ENCODE results near the gene DAW1.

DAW1 gene

GRCh38 chr2:227862741-227863588, 8.5 kb upstream of the DAW1 start:
- no peak for DNase-seq

DNA sequence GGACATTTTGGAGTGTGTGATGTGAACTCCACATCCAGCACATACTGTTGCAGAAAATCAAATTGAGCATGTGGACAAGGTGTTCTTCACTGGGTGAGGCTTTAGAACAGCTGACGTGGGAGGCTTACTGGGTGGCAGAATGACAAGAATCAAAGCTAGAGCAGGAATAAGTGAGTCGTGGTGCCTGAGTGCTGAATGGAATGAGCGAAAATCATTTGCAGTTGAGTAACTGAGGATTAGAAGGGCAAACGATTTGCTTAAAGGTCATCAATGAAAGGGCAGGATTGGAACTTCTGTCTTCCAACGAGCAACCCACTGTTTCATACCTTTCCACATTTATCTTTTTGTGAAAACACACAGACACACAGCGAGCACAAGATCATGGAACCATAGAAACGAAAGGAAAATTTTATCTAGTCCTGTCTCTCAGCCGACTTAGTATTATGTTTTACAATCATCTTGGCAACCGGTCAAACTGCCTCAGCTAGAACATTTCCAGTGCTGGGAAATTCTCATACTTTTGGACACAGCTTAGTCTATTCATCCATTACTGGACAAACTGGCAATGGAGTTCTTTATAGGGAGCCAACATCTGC, 7.2 kb upstream of the DAW1 start:
- DNase-seq = no peak

GRCh38 chr2:227865291-227865690, 6.1 kb upstream of the DAW1 start:
- no peak for DNase-seq

DNA sequence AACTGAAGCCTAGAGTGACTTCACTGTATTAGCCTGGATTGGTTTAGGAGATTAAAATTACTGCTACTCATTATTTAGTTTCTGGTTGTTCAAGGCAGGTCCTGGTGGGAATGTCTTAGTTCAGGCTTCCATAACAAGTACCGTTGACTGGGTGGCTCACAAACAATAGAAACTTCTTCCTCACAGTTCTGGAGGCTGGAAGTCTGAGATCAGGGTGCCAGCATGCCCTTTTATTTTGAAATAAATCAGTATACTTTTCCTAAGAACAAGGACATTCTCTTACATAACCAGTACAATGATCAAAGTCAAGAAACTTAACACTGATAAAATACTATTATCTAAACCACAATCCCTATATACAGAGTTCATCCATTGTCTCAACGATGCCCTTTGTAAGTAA, 4.0 kb upstream of the DAW1 start:
- DNase-seq = no peak

DNA sequence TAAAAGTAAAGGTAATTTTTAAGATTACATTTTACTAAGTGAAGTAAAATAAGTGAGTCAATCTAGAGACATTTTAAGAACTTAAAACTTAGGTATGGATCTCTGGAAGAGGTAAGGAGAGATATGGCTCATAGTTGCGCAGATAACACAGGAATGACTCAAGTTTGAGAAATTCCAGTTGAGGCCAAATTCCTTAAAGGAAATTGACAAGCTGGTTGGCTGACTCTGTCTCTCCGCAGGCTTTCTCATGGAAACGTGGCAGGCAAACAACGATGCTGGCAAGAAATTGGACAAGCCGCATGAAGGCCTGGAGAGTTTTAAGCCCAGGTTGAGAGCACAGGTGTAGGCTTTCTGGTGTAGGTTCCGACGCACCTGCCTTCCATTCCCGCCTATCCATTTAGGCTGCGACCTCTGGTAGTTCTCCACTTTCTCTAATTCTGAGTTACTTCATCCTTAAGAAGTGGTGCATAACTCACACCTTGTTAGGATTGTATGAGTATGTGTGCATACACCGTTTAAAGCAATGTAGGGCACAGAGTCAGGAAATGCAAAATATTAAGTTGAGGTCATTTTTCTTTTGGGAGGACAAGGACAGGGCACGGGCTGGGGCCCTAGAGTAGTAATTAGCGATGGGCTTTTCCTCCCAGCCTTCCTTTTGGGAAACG, 589 bp upstream of the DAW1 start:
- DNase-seq = no peak

- no peak for DNase-seq
These were observed 1.2 kb downstream of the DAW1 start for GRCh38 chr2:227872676-227873075.

DNA sequence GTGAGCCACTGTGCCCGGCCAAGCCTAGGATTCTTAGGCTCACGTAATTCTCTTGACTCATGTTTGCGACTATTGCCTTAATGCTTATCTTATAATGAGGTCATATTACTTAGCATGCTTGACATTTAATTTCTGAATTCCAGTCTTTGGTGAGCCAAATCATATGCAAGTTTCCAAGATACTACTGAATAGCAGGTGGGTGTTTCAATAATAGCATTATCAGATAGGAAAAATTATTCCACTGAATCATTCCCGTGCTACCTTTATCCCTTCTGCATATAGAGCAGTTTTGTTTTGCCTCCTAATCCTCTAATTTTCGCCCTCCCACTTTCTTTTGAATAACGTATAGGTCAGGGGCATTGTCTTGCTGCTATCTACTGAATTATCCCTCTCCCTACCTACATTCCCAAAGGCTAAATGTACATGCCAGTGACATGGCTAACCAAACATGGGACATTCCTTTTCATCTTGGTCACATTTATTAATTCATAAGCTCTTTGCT, 4.9 kb downstream of the DAW1 start:
- DNase-seq = no peak

DNA sequence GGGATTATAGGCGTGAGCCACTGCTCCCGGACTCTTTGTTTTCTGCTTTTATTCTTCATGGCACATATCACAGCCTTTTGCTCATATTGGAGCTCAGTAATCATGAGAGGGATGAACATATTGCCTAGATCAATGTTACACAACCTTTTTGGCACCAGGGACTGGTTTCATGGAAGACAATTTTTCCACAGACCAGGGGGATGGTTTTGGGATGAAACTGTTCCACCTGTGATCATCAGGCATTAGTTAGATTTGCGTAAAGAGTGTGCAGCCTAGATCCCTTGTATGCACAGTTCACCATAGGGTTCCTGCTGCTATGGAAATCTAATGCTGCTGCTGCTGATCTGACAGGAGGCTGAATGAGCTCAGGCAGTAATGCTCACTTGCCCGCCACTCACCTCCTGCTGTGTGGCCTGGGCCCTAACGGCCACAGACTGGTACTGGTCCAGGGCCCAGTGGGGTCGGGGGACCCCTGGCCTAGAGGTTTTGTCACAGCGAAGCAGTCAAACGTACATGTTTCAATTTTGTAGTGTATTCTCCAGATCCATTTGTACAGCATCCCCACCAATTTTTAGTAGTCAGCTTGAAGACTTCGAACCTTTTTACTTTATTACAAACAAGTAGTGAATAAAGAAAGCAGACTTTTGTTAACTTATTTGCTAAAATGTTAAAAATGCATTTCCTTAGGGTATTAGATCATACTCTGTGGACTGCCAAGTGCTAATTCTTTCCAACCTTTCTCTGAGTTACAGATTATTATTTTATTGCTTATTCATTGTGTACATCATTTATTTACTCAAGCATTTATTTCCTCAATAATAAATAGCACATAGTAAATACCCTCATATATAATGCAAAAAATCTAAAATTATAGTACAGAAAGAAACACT, 6.2 kb downstream of the DAW1 start:
- no peak for DNase-seq

DNA sequence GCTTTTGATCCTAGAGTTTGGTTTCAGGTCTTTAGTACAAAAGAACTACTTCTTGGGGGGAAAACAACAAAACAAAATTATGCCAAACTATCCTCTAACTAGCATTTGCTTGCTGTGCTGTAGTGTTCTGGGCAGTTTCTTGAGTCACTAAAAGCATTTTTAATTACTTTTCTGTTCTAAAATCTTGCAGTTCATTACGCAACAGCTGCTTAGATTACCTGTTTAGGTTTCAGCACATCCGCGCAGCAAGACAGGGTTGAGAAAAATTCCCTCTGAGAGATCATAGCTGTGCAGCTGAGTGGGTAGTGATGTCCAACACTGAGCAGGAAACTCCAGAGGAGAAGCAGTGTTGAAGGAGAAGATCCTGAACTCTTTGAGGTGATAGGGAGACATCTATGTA, 9.0 kb downstream of the DAW1 start:
- DNase-seq = no peak

- no peak for DNase-seq
These were observed 10.6 kb downstream of the DAW1 start for GRCh38 chr2:227881866-227882517.

DNA sequence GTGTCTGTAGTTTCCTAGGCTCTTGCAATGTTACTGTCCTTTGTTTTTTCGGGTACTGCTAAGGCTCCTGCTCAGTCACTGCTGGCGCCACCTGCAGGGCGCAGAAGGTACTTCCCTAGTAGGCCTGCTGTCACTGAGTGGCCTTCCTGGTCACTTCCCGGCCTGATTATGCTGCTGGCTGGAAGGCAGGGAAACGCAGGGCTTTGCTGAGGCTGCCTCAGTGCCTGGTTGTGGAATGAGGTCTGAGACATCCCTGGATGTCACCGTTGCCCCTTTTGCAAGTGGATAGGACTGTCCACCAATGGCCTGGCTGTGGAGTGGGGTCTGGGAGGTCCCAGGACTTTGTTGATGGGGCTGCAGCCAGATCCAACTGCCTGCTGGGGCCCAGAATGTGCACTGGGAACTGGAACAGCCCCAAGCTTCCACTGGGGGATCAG, 13.1 kb downstream of the DAW1 start:
- DNase-seq = peak; percentile 3

- DNase-seq = no peak
These were observed 14.7 kb downstream of the DAW1 start for GRCh38 chr2:227886149-227886548.

DNA sequence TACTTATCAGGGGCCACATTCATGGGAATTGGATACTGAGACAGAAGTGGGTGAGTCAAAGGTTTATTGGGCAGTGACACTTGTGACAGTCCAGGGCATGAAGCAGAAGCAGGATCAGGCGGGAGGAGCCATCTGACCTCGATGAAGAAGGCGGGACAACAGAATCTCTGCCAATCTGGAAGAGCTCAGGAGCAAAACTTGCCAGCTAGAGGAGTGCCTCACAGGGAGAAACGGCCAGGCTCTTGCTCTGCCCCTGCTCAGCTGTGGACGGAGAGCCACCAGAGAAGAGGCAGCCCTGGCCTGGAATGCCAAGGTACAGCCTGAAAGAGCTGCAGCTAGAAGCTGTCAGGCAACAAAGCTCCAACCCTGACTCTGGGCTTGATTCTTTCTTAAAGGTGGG, 16.9 kb downstream of the DAW1 start:
- no peak for DNase-seq

- no peak for DNase-seq
These were observed 17.9 kb downstream of the DAW1 start for GRCh38 chr2:227889336-227889735.

DNA sequence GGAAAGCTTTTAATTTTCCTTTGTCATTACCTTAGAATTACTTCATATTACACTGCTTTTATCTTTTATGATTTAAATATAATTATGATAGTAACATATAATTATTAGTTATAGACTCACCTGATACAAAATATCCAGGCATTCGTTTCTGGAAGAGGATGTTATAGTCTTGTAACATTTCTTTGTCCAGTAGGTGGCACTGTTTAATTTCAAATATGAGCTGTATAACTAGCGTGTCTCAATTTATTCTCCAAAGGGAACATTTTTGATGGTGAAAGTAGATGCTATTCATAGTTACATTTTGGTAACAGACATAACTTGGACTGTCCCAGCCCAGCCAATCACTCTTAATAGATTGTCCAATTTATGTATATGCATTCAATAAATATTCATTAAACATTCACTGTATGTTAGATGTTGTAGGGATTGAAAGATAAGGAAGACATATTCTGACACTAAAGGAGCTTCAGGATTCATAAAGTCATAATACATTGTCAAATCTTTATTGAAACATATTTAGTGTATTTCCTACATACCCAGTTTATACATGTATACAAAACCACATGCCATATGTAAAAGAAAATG, 19.2 kb downstream of the DAW1 start:
- DNase-seq = peak; percentile 27

- no peak for DNase-seq
These were observed 20.2 kb downstream of the DAW1 start for GRCh38 chr2:227891673-227892072.

DNA sequence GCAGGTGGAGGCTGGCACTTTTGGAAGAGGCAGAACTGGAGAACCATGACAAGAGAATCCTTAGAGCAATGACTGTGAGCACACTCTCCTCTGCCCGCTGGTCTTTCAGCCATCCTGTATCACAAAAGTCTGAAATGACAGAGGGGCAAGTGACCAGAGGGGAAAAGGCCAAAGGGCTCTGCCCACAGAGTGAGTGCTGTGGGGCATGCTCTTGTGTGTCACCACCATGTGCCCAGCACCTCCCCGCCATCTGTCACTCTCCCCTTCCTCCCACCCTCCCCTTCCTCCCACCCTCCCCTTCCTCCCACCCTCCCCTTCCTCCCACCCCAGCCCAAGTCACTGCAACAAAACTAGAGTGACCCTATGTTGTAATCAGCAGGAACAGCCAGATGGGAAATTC, 31.9 kb downstream of the DAW1 start:
- DNase-seq = no peak

- DNase-seq = no peak
These were observed 35.6 kb downstream of the DAW1 start for GRCh38 chr2:227906991-227907390.

- DNase-seq = no peak
These were observed 37.0 kb downstream of the DAW1 start for GRCh38 chr2:227908266-227909054.

GRCh38 chr2:227914362-227914761, 42.9 kb downstream of the DAW1 start:
- no peak for DNase-seq

DNA sequence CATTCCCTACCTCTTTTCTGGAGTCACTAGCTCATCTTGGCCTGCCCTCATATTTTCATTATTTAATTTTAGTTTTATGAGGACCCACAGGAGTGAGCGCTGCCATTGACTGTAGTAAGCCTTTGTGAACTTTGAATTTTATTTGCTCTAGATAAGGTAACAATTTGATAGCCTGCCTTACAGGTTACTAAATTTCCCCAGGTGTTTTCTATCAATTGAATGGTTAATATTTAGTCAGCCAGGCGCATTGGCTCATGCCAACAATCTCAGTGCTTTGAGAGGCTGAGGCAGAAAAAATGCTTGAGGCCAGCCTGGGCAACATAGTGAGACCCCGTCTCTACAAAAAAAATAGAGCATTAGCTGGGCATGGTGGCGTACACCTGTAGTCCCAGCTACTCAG, 50.2 kb downstream of the DAW1 start:
- no peak for DNase-seq

Measured in NCI-H2029 (cell line).